Endothelial cell of umbilical vein (primary cell): ENCODE data around the gene SLC4A4.

Experiments
- EZH2 ChIP-seq: IDR thresholded peaks from 2 replicates; pipeline ENCODE4 v1.6.1; 2012; ENCODE audit warnings: borderline replicate concordance, low read depth, mild to moderate bottlenecking, moderate library complexity, low read length, inconsistent platforms; ENCODE audit not compliant: severe bottlenecking
- FOS ChIP-seq: IDR thresholded peaks from 2 replicates; pipeline ENCODE4 v1.6.1; 2011; ENCODE audit warnings: mild to moderate bottlenecking, low read length, moderate library complexity, borderline replicate concordance; ENCODE audit not compliant: insufficient read depth
- POLR2A ChIP-seq: IDR thresholded peaks from 2 replicates; pipeline ENCODE4 v1.6.1; 2012; ENCODE audit warnings: low read depth, mild to moderate bottlenecking, control low read depth, low read length
- TF ChIP-seq, protein P1 (sequence below), 2 donors: IDR thresholded peaks; 1 replicate in 1 of 2; 2 replicates in 1 of 2; pipeline ENCODE4 v1.5.1; 2011; ENCODE audit warnings: low read length in 2 of 2, mild to moderate bottlenecking in 2 of 2, moderate library complexity in 2 of 2, control low read depth in 1 of 2, inconsistent platforms in 1 of 2, low read depth in 1 of 2; ENCODE audit not compliant: insufficient read depth in 1 of 2; ENCODE audit errors: extremely low read depth in 1 of 2

DNA sequence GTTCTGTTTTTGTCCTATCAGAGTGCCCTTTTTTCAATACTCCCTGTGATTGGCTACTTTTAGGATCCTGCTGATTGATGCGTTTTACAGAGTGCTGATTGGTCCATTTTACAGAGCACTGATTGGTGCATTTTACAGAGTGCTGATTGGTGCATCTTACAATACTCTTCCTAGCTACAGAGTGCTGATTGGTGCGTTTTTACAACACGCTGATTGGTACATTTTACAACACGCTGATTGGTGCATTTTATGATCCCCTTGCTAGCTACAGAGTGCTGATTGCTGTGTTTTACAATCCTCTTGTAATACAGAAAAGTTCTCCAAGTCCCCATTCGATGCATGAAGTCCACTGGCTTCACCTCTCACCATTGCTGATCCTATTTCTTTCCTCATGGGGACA lies 268.3 kb downstream of the SLC4A4 start:
- TF ChIP-seq FOS = no peak
- TF ChIP-seq, protein P1, sequence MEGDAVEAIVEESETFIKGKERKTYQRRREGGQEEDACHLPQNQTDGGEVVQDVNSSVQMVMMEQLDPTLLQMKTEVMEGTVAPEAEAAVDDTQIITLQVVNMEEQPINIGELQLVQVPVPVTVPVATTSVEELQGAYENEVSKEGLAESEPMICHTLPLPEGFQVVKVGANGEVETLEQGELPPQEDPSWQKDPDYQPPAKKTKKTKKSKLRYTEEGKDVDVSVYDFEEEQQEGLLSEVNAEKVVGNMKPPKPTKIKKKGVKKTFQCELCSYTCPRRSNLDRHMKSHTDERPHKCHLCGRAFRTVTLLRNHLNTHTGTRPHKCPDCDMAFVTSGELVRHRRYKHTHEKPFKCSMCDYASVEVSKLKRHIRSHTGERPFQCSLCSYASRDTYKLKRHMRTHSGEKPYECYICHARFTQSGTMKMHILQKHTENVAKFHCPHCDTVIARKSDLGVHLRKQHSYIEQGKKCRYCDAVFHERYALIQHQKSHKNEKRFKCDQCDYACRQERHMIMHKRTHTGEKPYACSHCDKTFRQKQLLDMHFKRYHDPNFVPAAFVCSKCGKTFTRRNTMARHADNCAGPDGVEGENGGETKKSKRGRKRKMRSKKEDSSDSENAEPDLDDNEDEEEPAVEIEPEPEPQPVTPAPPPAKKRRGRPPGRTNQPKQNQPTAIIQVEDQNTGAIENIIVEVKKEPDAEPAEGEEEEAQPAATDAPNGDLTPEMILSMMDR (IDR thresholded peaks at IDR 0.05; ENCODE audit: extremely low read depth in 1 of 2, insufficient read depth in 1 of 2, low read depth in 1 of 2, low read length in 2 of 2) = no peak
- TF ChIP-seq POLR2A = no peak
- no peak for TF ChIP-seq EZH2
